HG03571 (cell line): ENCODE results near the gene DHX30.
"Not testable (repeated sequence)": the region's sequence is repeated elsewhere in the genome, so short reads cannot be mapped to it uniquely, and the experiment has no call there.

Experiments
- ATAC-seq: cut with Tn5 transposase; IDR thresholded peaks from one replicate; pipeline ENCODE4 v1.9.1; 2021; ENCODE audit not compliant: unreplicated experiment

The DHX30 gene, protein sequence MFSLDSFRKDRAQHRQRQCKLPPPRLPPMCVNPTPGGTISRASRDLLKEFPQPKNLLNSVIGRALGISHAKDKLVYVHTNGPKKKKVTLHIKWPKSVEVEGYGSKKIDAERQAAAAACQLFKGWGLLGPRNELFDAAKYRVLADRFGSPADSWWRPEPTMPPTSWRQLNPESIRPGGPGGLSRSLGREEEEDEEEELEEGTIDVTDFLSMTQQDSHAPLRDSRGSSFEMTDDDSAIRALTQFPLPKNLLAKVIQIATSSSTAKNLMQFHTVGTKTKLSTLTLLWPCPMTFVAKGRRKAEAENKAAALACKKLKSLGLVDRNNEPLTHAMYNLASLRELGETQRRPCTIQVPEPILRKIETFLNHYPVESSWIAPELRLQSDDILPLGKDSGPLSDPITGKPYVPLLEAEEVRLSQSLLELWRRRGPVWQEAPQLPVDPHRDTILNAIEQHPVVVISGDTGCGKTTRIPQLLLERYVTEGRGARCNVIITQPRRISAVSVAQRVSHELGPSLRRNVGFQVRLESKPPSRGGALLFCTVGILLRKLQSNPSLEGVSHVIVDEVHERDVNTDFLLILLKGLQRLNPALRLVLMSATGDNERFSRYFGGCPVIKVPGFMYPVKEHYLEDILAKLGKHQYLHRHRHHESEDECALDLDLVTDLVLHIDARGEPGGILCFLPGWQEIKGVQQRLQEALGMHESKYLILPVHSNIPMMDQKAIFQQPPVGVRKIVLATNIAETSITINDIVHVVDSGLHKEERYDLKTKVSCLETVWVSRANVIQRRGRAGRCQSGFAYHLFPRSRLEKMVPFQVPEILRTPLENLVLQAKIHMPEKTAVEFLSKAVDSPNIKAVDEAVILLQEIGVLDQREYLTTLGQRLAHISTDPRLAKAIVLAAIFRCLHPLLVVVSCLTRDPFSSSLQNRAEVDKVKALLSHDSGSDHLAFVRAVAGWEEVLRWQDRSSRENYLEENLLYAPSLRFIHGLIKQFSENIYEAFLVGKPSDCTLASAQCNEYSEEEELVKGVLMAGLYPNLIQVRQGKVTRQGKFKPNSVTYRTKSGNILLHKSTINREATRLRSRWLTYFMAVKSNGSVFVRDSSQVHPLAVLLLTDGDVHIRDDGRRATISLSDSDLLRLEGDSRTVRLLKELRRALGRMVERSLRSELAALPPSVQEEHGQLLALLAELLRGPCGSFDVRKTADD

DNA sequence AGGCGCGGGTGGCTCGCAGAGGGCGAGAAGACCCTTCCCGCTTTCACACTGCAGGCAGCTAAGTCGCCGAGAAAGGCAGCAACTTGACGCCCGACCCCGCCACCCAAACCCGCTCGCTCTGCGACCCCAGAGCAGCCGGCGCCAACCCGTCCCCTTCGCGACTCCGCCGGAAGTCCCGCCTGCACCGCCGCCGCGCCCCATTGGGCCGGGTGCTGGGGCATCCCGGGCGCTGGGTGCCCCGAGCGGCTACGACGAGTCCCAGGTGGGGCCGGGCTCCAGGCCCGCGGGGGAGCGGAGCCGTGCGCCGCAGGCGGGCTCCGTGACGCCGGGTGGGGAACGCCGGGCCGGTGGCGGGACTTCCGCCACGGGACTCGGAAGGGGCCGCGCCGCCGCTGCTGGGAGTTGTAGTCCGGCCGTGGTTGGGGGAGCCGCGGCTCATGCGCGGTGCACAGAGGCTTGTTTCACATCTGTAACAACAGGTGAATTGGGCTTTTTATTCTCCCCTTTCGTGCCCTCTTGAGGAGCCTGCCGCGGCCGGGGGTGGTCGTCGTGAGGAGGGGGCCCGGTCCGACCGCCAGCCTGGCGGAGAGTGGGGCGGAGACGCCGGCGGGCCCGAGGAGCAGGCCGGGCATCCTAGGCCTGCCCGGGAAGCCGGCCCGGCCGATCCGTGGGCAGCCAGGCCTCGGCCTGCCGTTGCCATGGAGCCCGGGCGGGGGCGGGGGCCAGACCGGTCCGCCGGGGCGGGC lies at the start of gene DHX30:
TSS of gene DHX30 (plus strand) at position 405 of the 746 bp plus-strand sequence. CDS start 7,546 bp downstream, outside the sequence.
- ATAC-seq, result peak; percentile 78

DNA sequence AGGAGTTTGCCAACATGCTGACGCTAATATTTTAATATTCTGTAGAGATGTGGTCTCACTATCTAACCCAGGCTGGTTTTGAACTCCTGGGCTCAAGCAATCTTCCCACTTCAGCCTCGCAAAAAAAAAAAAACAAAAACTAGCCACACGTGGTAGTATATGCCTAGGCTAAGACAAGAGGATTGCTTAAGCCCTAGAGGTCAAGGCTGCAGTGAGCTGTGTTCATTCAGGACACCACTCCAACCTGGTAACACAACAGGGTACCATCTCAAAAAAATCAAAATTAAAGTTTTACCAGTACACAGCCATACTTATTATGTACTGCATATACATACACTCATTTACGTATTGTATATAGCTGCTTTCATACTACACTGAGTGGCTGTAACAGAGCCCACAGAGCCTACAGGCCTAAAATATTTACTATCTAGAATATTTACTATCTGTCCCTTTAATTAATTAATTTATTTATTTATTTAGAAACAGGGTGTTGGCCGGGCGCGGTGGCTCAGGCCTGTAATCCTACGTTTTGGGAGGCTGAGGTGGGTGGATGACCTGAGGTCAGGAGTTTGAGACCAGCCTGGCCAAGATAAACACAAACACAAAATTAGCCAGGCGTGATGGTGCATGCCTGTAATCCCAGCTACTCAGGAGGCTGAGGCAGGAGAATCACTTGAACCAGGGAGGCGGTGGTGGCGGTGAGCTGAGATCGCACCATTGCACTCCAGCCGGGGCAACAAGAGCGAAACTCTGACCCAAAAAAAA lies 44.5 kb upstream of the DHX30 start:
- no peak for ATAC-seq

DNA sequence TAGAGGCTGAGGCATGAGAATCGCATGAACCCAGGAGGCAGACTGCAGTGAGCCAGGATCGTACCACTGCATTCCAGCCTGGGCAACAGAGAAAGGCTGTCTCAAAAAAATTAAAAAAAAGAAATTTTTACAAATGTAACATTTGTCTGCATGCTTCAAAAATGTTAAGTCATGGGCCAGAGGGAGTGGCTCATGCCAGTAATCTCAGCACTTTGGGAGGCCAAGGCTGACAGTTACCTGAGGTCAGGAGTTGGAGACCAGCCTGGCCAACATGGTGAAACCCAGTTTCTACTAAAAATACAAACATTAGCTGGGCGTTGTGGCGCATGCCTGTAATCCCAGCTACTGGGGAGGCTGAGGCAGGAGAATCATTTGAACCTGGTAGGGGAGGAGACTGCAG lies 42.7 kb upstream of the DHX30 start:
- ATAC-seq, result not testable (repeated sequence)

DNA sequence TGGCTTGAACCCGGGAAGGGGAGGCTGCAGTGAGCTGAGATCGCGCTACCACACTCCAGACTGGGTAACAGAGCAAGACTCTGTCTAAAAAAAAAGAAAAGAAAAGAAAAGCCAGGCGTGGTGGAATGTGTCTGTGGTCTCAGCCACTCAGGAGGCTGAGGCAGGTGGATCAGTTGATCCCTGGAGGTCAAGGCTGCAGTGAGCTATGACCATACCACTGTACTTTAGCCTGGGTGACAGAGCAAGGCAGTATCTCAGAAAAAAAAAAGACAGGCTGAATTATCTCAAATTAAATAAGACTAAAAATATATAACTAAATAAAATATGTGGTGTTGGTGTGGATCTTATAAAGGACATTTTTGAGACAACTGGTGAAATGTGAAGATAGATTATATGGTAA lies 41.9 kb upstream of the DHX30 start:
- ATAC-seq, result no peak

DNA sequence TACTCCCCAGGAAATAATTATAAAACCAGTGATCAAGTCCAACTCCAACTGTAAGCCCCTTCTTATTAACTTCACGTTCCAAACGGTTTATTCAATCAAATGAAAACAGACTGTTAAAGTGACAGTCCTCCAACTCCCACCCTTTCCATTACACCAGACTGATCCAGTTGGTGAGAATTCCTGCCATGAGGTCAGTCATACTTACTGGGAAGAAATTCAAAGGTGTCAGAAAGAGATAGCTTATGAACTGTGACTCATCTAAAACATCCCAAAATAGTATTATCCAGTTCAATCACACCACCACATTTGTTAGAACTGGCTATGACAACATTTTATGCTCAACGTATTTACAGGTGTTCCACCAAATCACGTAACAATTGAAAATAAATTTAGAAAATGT lies 40.7 kb upstream of the DHX30 start:
- no peak for ATAC-seq

DNA sequence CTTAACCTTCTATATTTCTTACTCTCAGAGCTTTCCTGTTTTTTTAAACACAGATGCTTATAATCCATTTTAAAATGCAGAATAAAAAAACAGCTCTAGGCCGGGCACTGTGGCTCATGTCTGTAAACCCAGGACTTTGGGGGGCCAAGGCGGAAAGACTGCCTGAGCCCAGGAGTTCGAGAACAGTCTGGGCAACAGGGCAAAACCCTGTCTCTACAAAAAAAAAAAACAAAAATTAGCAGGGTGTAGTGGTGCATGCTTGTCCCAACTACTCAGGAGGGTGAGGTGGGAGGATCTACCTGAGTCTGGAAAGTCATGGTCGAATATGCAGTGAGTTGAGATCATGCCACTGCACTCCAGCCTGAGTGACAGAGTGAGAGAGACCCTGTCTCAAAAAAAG lies 36.8 kb upstream of the DHX30 start:
- ATAC-seq, result no peak

DNA sequence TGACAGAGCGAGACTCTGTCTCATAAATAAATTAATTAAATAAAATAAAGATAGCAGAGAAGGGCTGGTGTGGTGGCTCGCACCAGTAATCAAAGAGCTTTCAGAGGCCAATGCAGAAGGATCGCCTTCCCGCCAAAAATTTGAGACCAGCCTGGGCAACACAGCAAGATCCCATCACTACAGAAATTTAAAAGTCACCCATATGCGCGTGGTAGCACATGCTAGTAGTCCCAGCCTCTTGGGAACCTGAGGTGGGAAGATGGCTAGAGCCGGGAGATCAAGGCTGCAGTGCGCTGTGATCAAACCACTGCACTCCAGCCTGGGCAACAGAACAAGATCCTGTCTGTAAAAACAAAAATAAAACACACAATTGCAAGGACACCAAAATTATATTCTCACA lies 30.9 kb upstream of the DHX30 start:
- no peak for ATAC-seq

DNA sequence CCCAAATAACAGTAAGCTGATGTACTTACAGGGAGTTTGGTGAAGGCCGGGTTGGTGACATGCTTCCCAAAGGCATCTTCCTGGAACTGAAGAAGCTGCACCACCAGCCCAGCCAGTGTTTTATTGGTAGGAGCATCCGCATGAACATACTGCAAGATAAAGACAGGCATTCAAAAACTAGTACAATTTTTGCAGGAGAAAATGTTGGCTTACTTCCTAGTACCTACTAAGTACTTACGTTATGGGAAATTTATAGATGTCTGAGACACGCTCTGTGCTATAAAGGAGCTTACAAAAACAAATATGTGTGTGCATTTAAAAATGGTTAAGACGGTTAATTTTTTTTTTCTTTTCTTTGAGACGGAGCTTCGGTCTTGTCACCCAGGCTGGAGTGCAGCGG lies 30.1 kb upstream of the DHX30 start:
- ATAC-seq, result no peak

DNA sequence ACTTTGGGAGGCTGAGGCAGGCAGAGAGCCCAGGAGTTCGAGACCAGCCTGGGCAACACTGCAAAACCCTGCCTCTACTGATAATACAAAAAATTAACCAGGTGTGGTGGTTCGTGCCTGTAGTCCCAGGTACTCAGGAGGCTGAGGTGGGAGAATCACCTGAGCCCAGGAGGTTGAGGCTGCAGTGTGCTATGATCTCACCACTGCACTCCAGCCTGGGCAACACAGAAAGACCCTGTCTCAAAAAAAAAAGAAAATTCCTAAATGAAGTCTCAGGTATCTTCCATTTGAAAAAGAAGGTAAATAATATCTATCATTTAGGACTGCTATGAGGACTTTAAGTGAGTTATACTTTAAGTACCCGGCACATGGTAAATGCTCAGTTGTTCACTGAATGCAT lies 24.2 kb upstream of the DHX30 start:
- no peak for ATAC-seq

DNA sequence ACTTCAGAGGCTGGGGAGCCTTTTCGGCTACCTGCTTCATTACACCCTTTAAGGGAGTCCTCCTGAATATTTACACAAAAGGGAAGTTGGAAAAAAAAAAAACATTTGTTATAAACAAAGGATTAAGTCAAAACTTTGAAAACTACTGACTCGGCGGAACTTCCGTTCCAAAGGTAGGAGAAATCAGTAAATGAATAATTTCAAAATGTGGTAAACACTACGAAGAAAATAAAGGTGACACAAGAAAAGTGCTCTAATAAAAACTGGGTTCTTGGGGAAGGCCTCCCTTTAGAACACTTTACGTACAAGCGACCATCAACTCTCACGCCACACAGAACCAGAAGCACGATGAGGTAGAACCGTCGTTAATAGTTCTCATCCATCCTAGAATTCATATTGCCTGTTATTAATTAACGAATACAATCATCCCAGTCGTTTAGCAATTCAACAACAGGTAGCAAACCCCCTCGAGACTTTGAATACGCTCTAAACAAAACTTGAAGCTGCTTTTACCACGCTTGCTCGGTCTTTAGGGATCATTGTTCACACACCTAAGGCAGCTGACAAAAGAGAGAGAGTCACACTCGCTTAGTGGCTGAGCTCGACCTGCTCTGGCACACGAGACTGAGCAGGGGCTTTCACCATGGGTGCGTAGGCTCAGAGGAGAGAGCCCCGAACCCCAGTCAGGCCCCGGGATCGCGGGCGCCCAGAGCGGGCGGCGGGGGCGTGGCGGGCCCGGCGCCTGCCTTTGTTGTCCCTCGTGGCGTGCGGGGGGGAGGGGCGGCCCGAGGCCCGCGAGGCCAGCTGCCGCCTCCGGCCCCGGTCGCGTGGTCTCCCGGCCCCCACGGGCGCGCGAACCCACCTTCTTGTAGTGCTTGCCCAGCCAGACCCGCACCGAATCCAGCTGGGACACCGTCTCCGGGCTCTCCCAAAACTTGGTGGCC lies 21.9 kb upstream of the DHX30 start:
- peak; percentile 9 for ATAC-seq

DNA sequence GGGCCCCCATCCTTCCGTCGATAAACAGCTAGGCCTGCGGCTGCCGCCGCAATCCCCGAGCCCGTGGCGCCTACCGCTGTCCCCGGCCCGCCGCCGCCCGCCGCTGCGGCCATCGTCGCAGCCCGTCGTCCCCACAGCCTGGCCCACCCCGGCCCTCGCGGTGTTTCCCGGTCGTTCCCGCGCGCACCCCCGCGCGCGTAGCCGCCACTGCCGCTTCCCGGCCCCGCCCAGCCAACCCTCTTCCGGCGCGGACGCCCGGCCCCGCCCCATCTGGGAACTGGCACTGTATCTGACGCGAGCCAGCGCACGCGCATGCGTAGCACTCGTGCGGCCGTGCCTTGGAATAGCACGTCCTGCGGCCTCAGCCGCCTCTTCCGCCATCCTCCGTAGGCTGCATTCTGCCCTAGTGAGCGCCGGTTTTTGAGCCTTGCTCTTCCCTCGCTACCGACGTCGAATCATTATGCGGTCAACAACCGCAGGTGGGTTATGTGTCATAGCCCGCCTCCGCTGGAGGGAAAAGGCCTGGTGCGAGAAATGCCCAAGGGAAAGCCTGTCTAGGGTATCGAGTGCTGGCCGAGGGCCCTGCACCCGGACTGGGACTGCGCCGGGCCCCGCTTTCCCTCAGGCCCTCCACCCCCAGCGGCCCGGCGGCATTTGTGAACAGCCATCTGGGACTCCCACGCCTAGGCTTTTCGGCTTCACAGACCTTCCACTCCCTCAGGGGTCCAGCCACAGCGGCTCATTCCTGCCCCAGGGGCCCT lies 21.1 kb upstream of the DHX30 start, which contains the start of gene SMARCC1:
TSS of gene SMARCC1 (minus strand) at position 209 of the 761 bp plus-strand sequence. CDS start at position 113, 96 bp downstream.
- ATAC-seq, result peak; percentile 75

DNA sequence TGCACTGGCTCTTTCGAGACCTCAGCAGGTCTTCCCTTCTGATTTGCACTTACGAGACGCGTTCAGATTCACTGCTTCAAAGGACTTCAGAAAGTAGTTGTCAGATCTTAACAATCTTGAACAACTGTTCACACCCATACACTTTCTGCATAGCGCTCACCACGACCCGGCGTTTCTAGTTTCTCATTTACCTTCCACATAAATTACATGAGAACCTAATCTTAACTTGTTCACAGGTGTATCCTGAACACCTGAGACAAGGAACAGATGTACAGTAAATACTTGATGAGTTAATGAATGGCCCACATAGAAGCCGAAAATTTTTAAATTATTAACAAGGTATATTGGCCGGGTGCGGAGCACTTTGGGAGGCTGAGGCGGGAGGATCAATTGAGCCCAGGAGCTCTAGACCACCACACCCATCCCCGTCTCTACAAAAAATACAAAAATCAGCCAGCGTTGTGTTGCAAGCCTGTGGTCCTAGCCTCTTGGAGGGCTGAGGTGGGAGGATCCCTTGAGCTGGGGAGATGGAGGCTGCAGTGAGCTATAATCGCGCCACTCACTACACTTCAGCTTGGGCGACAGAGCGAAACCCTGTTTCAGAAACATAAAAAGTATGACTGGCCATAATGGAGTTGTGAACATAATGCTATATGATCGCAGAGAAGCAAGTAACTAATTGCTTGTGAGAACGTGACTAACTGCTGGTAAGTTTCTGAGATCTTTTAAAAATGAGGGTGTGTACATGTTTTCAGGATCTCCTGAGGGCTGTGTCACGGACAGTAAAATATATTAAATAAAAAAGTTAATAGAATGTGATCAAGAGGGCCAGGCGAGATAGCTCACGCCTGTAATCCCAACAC lies 20.3 kb upstream of the DHX30 start:
- ATAC-seq, result no peak

DNA sequence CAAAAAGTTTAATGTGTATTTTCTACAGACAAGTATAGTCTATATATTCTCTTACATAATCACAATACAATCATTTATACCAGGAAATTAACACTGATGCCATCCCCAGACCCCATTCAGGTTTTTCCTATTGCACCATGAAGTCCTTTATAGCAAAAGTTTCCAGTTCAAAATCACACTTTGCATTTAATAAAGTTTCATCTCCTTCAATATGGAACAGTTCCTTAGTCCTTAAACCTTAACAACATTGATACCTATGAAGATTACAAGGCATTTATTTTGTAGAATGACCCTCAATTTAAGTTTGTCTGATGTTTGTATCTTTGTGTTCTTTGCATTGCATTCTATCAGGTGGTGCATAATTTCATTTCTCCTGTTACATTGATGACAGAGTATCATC lies 19.3 kb upstream of the DHX30 start:
- ATAC-seq, result no peak

DNA sequence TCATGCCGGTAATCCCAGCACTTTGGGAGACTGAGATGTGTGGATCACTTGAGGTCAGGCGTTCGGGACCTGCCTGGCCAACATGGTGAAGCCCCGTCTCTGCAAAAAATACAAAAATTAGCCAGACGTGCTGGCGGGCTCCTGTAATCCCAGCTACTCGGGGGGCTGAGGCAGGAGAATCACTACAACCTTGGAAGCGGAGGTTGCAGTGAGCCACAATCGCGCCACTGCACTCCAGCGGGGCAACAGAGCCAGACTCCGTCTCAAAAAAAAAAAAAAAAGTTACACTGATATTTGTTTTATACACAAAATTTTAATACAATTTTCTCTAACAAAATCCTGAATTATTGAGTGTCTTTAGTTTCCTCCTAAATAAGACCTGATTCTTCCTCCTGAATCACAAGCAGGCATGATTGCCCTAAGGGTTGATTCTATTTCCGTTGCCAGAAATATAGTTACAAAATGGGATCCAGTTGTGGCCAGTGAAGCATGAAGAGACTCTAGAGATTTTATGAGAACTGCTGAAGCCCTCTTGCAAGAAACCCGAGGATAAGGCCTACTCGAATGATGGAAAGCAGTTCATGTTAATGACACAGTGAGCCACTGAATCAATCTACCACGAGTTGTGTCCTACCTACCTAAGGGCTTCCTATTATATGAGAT lies 11.6 kb upstream of the DHX30 start:
- ATAC-seq, result no peak

DNA sequence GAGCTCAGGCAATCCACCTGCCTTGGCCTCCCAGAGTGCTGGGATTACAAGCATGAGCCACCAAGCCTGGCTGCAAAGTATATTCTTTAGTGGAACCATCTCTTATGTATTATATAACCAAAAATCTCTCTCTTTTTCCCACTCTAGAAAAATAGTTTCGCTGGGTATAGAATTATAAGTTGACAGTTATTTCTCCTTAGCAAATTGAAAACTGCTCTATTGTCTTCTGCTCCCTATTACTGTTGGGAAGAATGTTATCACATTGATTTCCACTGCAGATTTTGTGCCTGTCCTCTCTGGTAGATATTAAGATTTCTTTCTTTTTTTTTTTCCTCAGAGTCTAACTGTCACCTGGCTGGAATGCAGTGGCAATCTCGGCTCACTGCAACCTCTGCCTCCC lies 10.2 kb upstream of the DHX30 start:
- ATAC-seq, result no peak

DNA sequence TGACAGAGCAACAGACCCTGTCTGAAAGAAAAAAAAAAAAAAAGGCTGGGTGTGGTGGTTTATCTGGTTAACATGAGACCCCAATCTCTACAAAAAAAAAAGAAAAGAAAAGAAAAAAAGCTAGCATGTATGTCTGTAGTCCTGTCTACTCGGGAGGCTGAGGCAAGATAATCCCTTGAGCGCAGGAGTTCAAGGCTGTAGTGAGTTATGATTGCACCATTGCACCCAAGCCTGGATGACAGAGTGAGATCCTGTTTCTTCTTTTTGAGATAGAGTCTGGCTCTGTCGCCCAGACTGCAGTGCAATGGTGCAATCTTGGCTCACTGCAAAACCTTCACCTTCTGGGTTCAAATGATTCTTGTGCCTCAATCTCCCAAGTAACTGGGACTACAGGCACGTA lies 8.4 kb upstream of the DHX30 start:
- no peak for ATAC-seq

DNA sequence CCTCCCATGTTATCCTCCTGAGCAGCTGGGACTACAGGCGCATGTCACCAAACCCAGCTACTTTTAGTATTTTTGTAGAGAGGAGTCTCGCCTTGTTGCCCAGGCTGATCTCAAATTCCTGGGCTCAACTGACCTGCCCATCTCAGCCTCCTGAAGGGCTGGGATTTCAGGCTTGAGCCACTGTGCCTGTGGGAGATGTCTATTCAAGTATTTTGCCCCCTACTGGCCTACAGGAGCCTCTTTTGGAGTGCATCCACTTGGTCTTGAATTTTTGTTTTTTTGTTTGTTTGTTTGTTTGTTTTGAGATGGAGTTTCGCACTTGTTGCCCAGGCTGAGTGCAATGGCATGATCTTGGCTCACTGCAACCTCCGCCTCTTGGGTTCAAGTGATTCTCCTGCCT lies 3.2 kb upstream of the DHX30 start:
- ATAC-seq, result no peak
